Activated CD8-positive, alpha-beta T cell treated with anti-CD3 and anti-CD28 coated beads for 36 hours (primary cell): ENCODE measurements around the gene CACHD1. TPM values are rescaled to one million over a fixed set of nuclear protein-coding genes. Genes with fewer than 3 reads are reported as not detected.

Experiments used
- ATAC-seq: fragments of 200-7000 bp; cut with Tn5 transposase; one replicate; pipeline ENCODE4 v1.10.0; 2021; ENCODE audit warnings: mild to moderate bottlenecking, moderate library complexity
- CTCF ChIA-PET: fragments of 350-600 bp; sonication (Branson Sonifier 250); formaldehyde crosslinking; loops from one replicate; lab custom pipeline; 2021; ENCODE audit warnings: antibody characterized with exemption; lab: Charles Lee
- POLR2A ChIA-PET: fragments of 350-600 bp; sonication (Branson Sonifier 250); formaldehyde crosslinking; loops from one replicate; lab custom pipeline; 2021; ENCODE audit warnings: antibody characterized with exemption; lab: Charles Lee
- DNase-seq: peaks from one replicate; pipeline ENCODE4 v3.0.0-alpha.2; 2020
- H3K27ac Mint-ChIP-seq: one replicate; pipeline ENCODE4 v1.8.0; 2021; ENCODE audit warnings: mild to moderate bottlenecking, mixed read lengths
- H3K27me3 Mint-ChIP-seq: one replicate; pipeline ENCODE4 v1.8.0; 2021; ENCODE audit warnings: mixed read lengths
- H3K36me3 Mint-ChIP-seq: one replicate; pipeline ENCODE4 v1.8.0; 2021; ENCODE audit warnings: low read depth, mixed read lengths
- H3K4me1 Mint-ChIP-seq: one replicate; pipeline ENCODE4 v1.8.0; 2021; ENCODE audit warnings: low read depth, mixed read lengths
- H3K4me3 Mint-ChIP-seq: one replicate; pipeline ENCODE4 v1.8.0; 2021; ENCODE audit warnings: mild to moderate bottlenecking, moderate library complexity, mixed read lengths
- H3K9me3 Mint-ChIP-seq: one replicate; pipeline ENCODE4 v1.8.0; 2021; ENCODE audit warnings: mixed read lengths
- CTCF ChIP-seq: fragments of 200-600 bp; IDR thresholded peaks from one replicate; pipeline ENCODE4 v1.8.0; 2022; ENCODE audit warnings: antibody characterized with exemption, mild to moderate bottlenecking
- intact Hi-C: fragments of 100-400 bp; cut with micrococcal nuclease; formaldehyde crosslinking; loops from one replicate; pipeline ENCODE4 v1.10.0; 2022
- total RNA-seq, 2 experiments: library from RNA; stranded (reverse); gene quantifications; one replicate each; pipeline ENCODE4 v1.2.3, GENCODE V29; 2021

CACHD1 gene
- total RNA-seq, 2 experiments from 2014 or later: 2.2 to 2.5 TPM

- Mint-ChIP-seq H3K27ac (no peak overlapping the region), H3K4me3 (no peak overlapping the region), H3K9me3 (no peaks in the 10 kb centered on the region), H3K27me3 (no peaks in the 10 kb centered on the region), H3K36me3 (no peaks in the 10 kb centered on the region), H3K4me1 (no peaks in the 10 kb centered on the region)
- no peak for DNase-seq
- POLR2A ChIA-PET: no interaction called here
- no peak for ATAC-seq
- no peak for TF ChIP-seq CTCF
- CTCF ChIA-PET: no interaction called here
- intact Hi-C loops: no loop called here
Observed at GRCh38 chr1:64655861-64656260, 185.9 kb downstream of the CACHD1 start.

- no peak for ATAC-seq
- intact Hi-C loops: no loop called here
- Mint-ChIP-seq H3K9me3 (no peaks in the 10 kb centered on the region), H3K27me3 (no peaks in the 10 kb centered on the region), H3K4me1 (no peaks in the 10 kb centered on the region), H3K36me3 (no peaks in the 10 kb centered on the region), H3K27ac (no peak overlapping the region), H3K4me3 (no peak overlapping the region)
- CTCF ChIA-PET: interaction anchor here (0.8 to 1.1 kb wide), 2 partner anchors 21 to 413 kb away, joined by 3 read pairs; no protein-coding TSS in a partner anchor
- no peak for DNase-seq
- TF ChIP-seq CTCF: no peak
- POLR2A ChIA-PET: no interaction called here
Observed at GRCh38 chr1:64659478-64660138, 189.7 kb downstream of the CACHD1 start.

GRCh38 chr1:64663668-64664067 is 193.7 kb downstream of the CACHD1 start:
- no peaks in the 10 kb centered on the region for H3K27me3 Mint-ChIP-seq
- no peak overlapping the region for H3K4me3 Mint-ChIP-seq
- DNase-seq: peak; percentile 47
- H3K4me1 Mint-ChIP-seq: no peaks in the 10 kb centered on the region
- no peaks in the 10 kb centered on the region for H3K9me3 Mint-ChIP-seq
- intact Hi-C loops: no loop called here
- peak; percentile 13 for ATAC-seq
- CTCF ChIA-PET: interaction anchor here (0.6 to 4.0 kb wide), 9 partner anchors 10 to 412 kb away, joined by 3 to 21 read pairs (median 5); no protein-coding TSS in a partner anchor
- peak; percentile 45 for TF ChIP-seq CTCF
- POLR2A ChIA-PET: no interaction called here
- no peaks in the 10 kb centered on the region for H3K36me3 Mint-ChIP-seq
- H3K27ac Mint-ChIP-seq: no peak overlapping the region

- no peaks in the 10 kb centered on the region for H3K9me3 Mint-ChIP-seq
- ChIA-PET CTCF (interaction anchor here (0.9 to 4.0 kb wide), 8 partner anchors 10 to 411 kb away, joined by 3 to 21 read pairs (median 4); no protein-coding TSS in a partner anchor), POLR2A (no interaction called here)
- no peaks in the 10 kb centered on the region for H3K4me1 Mint-ChIP-seq
- intact Hi-C loops: no loop called here
- no peak overlapping the region for H3K4me3 Mint-ChIP-seq
- ATAC-seq (no peak), DNase-seq (no peak)
- no peak for TF ChIP-seq CTCF
- H3K27me3 Mint-ChIP-seq: no peaks in the 10 kb centered on the region
- no peaks in the 10 kb centered on the region for H3K36me3 Mint-ChIP-seq
- H3K27ac Mint-ChIP-seq: no peak overlapping the region
Observed at GRCh38 chr1:64664299-64664698, 194.4 kb downstream of the CACHD1 start.

GRCh38 chr1:64669098-64669675 is 199.3 kb downstream of the CACHD1 start:
- Mint-ChIP-seq H3K9me3 (no peaks in the 10 kb centered on the region), H3K4me3 (no peak overlapping the region), H3K36me3 (no peaks in the 10 kb centered on the region), H3K4me1 (no peaks in the 10 kb centered on the region), H3K27ac (no peak overlapping the region), H3K27me3 (no peaks in the 10 kb centered on the region)
- CTCF ChIA-PET: interaction anchor here (0.6 to 1.8 kb wide), 2 partner anchors 10 to 77 kb away, joined by 3 read pairs; no protein-coding TSS in a partner anchor
- no peak for TF ChIP-seq CTCF
- POLR2A ChIA-PET: interaction anchor here (0.7 kb wide), 1 partner anchor 1382 kb away, joined by 3 read pairs; no protein-coding TSS in a partner anchor
- ATAC-seq: no peak
- no peak for DNase-seq
- intact Hi-C loops: no loop called here
